Mesodermal cell (in vitro differentiated cells): ENCODE results near the gene TRPV4.
"Not testable (repeated sequence)": the region's sequence is repeated elsewhere in the genome, so short reads cannot be mapped to it uniquely, and the experiment has no call there.

Experiments
- H3K27ac ChIP-seq: 2 replicates; pipeline ENCODE4 v1.7.0; 2013; ENCODE audit warnings: mild to moderate bottlenecking, low read depth, low read length, moderate library complexity; ENCODE audit not compliant: severe bottlenecking
- H3K36me3 ChIP-seq: 2 replicates; pipeline ENCODE4 v1.7.1; 2013; ENCODE audit warnings: mild to moderate bottlenecking, low read length, moderate library complexity; ENCODE audit not compliant: control insufficient read depth, insufficient read depth
- H3K4me1 ChIP-seq: one replicate; pipeline ENCODE4 v1.7.1; 2013; ENCODE audit warnings: mild to moderate bottlenecking, low read length; ENCODE audit not compliant: insufficient read depth, control insufficient read depth, poor library complexity, severe bottlenecking
- H3K4me3 ChIP-seq: 2 replicates; pipeline ENCODE4 v1.7.0; 2013; ENCODE audit warnings: low read length, control low read depth, mild to moderate bottlenecking; ENCODE audit not compliant: insufficient read depth, poor library complexity, severe bottlenecking; ENCODE audit errors: extremely low read depth
- H3K9me3 ChIP-seq: 2 replicates; pipeline ENCODE4 v1.7.1; 2013; ENCODE audit warnings: mild to moderate bottlenecking, low read length, moderate library complexity; ENCODE audit not compliant: control insufficient read depth
- WGBS, 2 experiments: methylation state at CpG; one replicate each; pipeline ENCODE4 v1.1.5; 2013; ENCODE audit warnings: missing lambda C conversion rate in 2 of 2; ENCODE audit not compliant: insufficient coverage in 2 of 2; 5-methylcytosine and 5-hydroxymethylcytosine counted together

TRPV4 gene

GRCh38 chr12:109875572-109876131 lies 42.5 kb upstream of the TRPV4 start:
- H3K36me3 ChIP-seq: peaks cover 8% of the 10 kb centered on the region
- WGBS, 2 experiments: 95% methylated on average over 5 of the region's 6 CpGs
- H3K4me1 ChIP-seq: no peaks in the 10 kb centered on the region
- no peak overlapping the region for H3K4me3 ChIP-seq
- H3K27ac ChIP-seq: no peak overlapping the region
- H3K9me3 ChIP-seq: no peaks in the 10 kb centered on the region

- Histone ChIP-seq H3K27ac (no peak overlapping the region), H3K4me3 (no peak overlapping the region), H3K36me3 (peaks cover 8% of the 10 kb centered on the region), H3K9me3 (no peaks in the 10 kb centered on the region), H3K4me1 (no peaks in the 10 kb centered on the region)
- WGBS, 2 experiments: 76 to 79% methylated on average over 3 to 5 of the region's 6 CpGs
Observed at GRCh38 chr12:109873653-109874052, 40.5 kb upstream of the TRPV4 start.

- Histone ChIP-seq H3K9me3 (no peaks in the 10 kb centered on the region), H3K27ac (peak overlapping the region; percentile 30), H3K4me1 (no peaks in the 10 kb centered on the region), H3K36me3 (peaks cover 11% of the 10 kb centered on the region), H3K4me3 (no peak overlapping the region)
- 77 to 95% methylated on average over 5 to 7 of the region's 7 CpGs for WGBS, 2 experiments
Observed at GRCh38 chr12:109871668-109872314, 38.6 kb upstream of the TRPV4 start.

GRCh38 chr12:109870648-109871047 lies 37.5 kb upstream of the TRPV4 start:
- no peak overlapping the region for H3K4me3 ChIP-seq
- no peaks in the 10 kb centered on the region for H3K4me1 ChIP-seq
- WGBS, 2 experiments: 83 to 87% methylated on average over 2 of the region's 2 CpGs
- H3K36me3 ChIP-seq: peaks cover 11% of the 10 kb centered on the region
- no peaks in the 10 kb centered on the region for H3K9me3 ChIP-seq
- peak overlapping the region; percentile 30 for H3K27ac ChIP-seq

- Histone ChIP-seq H3K4me3 (no peak overlapping the region), H3K27ac (no peak overlapping the region)
- WGBS, 2 experiments: 94 to 96% methylated on average over 4 to 9 of the region's 9 CpGs
Observed at GRCh38 chr12:109868182-109869051, 35.2 kb upstream of the TRPV4 start.

GRCh38 chr12:109864916-109865315 lies 31.7 kb upstream of the TRPV4 start:
- Histone ChIP-seq H3K27ac (no peak overlapping the region), H3K4me3 (no peak overlapping the region), H3K36me3 (peaks cover 4% of the 10 kb centered on the region), H3K9me3 (no peaks in the 10 kb centered on the region), H3K4me1 (peaks cover 9% of the 10 kb centered on the region)
- 85 to 88% methylated on average over 3 of the region's 3 CpGs for WGBS, 2 experiments

More at GRCh38 chr12:109868182-109869051, 35.2 kb upstream of the TRPV4 start:
- H3K36me3 ChIP-seq: peaks cover 11% of the 10 kb centered on the region
- no peaks in the 10 kb centered on the region for H3K9me3 ChIP-seq
- peaks cover 9% of the 10 kb centered on the region for H3K4me1 ChIP-seq

GRCh38 chr12:109863847-109864712 lies 30.9 kb upstream of the TRPV4 start:
- 85 to 92% methylated on average over 7 to 8 of the region's 9 CpGs for WGBS, 2 experiments
- peaks cover 4% of the 10 kb centered on the region for H3K36me3 ChIP-seq
- H3K4me3 ChIP-seq: no peak overlapping the region
- peaks cover 9% of the 10 kb centered on the region for H3K4me1 ChIP-seq
- H3K9me3 ChIP-seq: no peaks in the 10 kb centered on the region
- H3K27ac ChIP-seq: peak overlapping the region; percentile 41

- not testable (repeated sequence) for H3K27ac ChIP-seq, H3K4me3 ChIP-seq, H3K36me3 ChIP-seq, H3K4me1 ChIP-seq, H3K9me3 ChIP-seq
- 100% methylated on average over 2 to 4 of the region's 9 CpGs for WGBS, 2 experiments
Observed at GRCh38 chr12:109862491-109862890, 29.3 kb upstream of the TRPV4 start.

- H3K4me1 ChIP-seq: peaks cover 9% of the 10 kb centered on the region
- 90 to 96% methylated on average over 16 to 17 of the region's 17 CpGs for WGBS, 2 experiments
- no peak overlapping the region for H3K4me3 ChIP-seq
- no peaks in the 10 kb centered on the region for H3K9me3 ChIP-seq
- peaks cover 14% of the 10 kb centered on the region for H3K36me3 ChIP-seq
- H3K27ac ChIP-seq: no peak overlapping the region
Observed at GRCh38 chr12:109861689-109862314, 28.6 kb upstream of the TRPV4 start.

GRCh38 chr12:109860977-109861376 lies 27.8 kb upstream of the TRPV4 start:
- no peak overlapping the region for H3K4me3 ChIP-seq
- 92 to 96% methylated on average over 2 to 3 of the region's 5 CpGs for WGBS, 2 experiments
- peaks cover 9% of the 10 kb centered on the region for H3K4me1 ChIP-seq
- no peak overlapping the region for H3K27ac ChIP-seq
- H3K9me3 ChIP-seq: no peaks in the 10 kb centered on the region
- H3K36me3 ChIP-seq: peaks cover 14% of the 10 kb centered on the region
